Peyer's patch (tissue), 4 donors: ENCODE data around the gene E2F4. TPM values are rescaled to one million over a fixed set of nuclear protein-coding genes. Genes with fewer than 3 reads are reported as not detected.

Experiments used
- DNase-seq, 3 donors: peaks; one replicate each; pipeline ENCODE4 v3.0.0-alpha.2; 2017 to 2019
- H3K27ac ChIP-seq, 4 donors: fragments of 200-600 bp; sonication (generic); one replicate each; pipeline ENCODE4 v1.5.1; 2016 to 2019
- H3K27me3 ChIP-seq, 2 donors: fragments of 200-600 bp; sonication (generic); one replicate each; pipeline ENCODE4 v1.5.1; 2019
- H3K36me3 ChIP-seq, 3 donors: fragments of 200-600 bp; sonication (generic); one replicate each; pipeline ENCODE4 v1.5.1; 2016 to 2019
- H3K4me1 ChIP-seq, 4 donors: fragments of 200-600 bp; sonication (generic); one replicate each; pipeline ENCODE4 v1.5.1; 2016 to 2019
- H3K4me3 ChIP-seq, 4 donors: fragments of 200-600 bp; sonication (generic); 1 replicate in 3 of 4; 2 replicates in 1 of 4; pipeline ENCODE4 v1.5.1; 2016 to 2019; ENCODE audit warnings: mild to moderate bottlenecking in 1 of 4
- H3K9me3 ChIP-seq, 4 donors: fragments of 200-600 bp; sonication (generic); one replicate each; pipeline ENCODE4 v1.5.1; 2016 to 2019; ENCODE audit warnings: mild to moderate bottlenecking in 1 of 4
- POLR2A ChIP-seq, 2 donors: fragments of 450-650 bp; IDR thresholded peaks; one replicate each; pipeline ENCODE4 v1.5.1; 2017; ENCODE audit warnings: antibody characterized with exemption in 2 of 2, mild to moderate bottlenecking in 2 of 2, moderate library complexity in 2 of 2
- total RNA-seq, 4 donors: library from RNA; depleted of rRNA; stranded (reverse); fragments of >200 nt; gene quantifications; one replicate each; pipeline ENCODE4 v1.1.0, GENCODE V29; 2016
- TF ChIP-seq, protein P1 (sequence below), 6 experiments: fragments of 450-650 bp in 4 of 6; fragments of 200-600 bp in 2 of 6; sonication (generic) in 1 of 6; IDR thresholded peaks; one replicate each; pipeline ENCODE4 v1.5.1; 2017 to 2019; ENCODE audit warnings: antibody characterized with exemption in 6 of 6, mild to moderate bottlenecking in 3 of 6, moderate library complexity in 1 of 6

Gene E2F4
- total RNA-seq, 4 donors from 2014 or later: 122 to 182 (median 144) TPM

DNA sequence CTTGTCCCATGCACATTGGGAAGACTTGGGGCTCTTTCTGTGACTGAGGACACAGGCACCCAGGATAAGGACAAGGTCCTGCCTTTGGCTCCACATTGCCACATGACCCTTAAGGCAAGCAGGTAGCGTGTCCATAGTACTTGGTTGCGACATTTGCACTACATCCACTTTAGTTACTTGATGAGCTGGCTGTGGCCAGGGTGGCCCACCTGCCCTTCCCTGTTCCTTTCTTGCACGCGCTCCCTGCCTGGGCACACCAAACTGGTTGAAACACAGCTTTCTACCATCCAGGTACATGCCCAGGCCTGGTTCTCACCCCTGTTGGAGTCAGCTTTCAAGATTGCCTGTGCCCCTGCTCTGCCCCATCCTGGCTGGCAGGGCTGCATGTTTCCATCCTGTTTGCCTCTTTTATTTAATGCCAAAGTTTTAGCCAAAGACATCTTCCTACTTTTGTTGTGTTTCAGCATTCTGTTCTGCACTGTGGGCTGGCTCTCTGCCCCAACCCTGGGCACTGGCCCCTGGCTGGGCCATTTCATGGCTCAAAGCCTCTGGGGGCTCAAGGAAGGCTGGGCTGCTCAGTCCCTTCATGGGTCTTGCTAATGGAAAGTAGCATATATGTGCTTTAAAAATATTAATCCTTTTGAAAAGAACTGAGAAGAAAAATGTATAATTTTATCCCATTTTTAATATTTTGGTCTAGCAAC is 44.4 kb upstream of the E2F4 start:
- no peak overlapping the region for H3K4me3 ChIP-seq
- peaks cover 0 to 52% (median 4%) of the 10 kb centered on the region in 3 donors for H3K36me3 ChIP-seq
- no peak for DNase-seq
- peaks cover 0 to 19% (median 3%) of the 10 kb centered on the region in 4 donors for H3K4me1 ChIP-seq
- no peaks in the 10 kb centered on the region for H3K9me3 ChIP-seq
- H3K27me3 ChIP-seq: no peaks in the 10 kb centered on the region
- TF ChIP-seq POLR2A (IDR thresholded peaks at IDR 0.05): no peak
- TF ChIP-seq, protein P1, sequence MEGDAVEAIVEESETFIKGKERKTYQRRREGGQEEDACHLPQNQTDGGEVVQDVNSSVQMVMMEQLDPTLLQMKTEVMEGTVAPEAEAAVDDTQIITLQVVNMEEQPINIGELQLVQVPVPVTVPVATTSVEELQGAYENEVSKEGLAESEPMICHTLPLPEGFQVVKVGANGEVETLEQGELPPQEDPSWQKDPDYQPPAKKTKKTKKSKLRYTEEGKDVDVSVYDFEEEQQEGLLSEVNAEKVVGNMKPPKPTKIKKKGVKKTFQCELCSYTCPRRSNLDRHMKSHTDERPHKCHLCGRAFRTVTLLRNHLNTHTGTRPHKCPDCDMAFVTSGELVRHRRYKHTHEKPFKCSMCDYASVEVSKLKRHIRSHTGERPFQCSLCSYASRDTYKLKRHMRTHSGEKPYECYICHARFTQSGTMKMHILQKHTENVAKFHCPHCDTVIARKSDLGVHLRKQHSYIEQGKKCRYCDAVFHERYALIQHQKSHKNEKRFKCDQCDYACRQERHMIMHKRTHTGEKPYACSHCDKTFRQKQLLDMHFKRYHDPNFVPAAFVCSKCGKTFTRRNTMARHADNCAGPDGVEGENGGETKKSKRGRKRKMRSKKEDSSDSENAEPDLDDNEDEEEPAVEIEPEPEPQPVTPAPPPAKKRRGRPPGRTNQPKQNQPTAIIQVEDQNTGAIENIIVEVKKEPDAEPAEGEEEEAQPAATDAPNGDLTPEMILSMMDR (IDR thresholded peaks at IDR 0.05): no peak
- no peak overlapping the region for H3K27ac ChIP-seq

DNA sequence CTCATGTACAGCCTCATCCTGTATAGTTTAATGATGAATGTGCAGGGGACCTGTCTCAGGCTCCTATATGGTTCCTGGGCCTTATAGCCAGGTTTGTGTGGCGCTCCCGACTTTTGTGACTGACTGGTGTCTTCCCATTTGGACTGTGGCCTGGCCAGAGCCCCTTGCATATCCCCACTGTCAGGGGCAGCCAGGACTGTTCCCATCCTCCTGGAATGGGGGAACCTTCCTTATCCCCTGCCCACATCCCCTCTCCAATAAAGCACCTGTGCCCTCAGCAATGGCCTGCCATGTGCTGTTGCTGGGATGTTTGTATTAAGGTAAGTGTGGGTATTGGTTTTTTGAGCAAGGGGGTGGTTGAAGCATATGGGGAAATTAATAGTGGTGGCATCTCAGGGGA is 43.7 kb upstream of the E2F4 start:
- Histone ChIP-seq H3K9me3 (no peaks in the 10 kb centered on the region), H3K27ac (no peak overlapping the region), H3K4me3 (no peak overlapping the region), H3K27me3 (no peaks in the 10 kb centered on the region), H3K36me3 (peaks cover 0 to 46% (median 3%) of the 10 kb centered on the region in 3 donors), H3K4me1 (peaks cover 0 to 19% (median 3%) of the 10 kb centered on the region in 4 donors)
- no peak for TF ChIP-seq POLR2A (IDR thresholded peaks at IDR 0.05)
- TF ChIP-seq, protein P1 (IDR thresholded peaks at IDR 0.05): no peak
- no peak for DNase-seq

DNA sequence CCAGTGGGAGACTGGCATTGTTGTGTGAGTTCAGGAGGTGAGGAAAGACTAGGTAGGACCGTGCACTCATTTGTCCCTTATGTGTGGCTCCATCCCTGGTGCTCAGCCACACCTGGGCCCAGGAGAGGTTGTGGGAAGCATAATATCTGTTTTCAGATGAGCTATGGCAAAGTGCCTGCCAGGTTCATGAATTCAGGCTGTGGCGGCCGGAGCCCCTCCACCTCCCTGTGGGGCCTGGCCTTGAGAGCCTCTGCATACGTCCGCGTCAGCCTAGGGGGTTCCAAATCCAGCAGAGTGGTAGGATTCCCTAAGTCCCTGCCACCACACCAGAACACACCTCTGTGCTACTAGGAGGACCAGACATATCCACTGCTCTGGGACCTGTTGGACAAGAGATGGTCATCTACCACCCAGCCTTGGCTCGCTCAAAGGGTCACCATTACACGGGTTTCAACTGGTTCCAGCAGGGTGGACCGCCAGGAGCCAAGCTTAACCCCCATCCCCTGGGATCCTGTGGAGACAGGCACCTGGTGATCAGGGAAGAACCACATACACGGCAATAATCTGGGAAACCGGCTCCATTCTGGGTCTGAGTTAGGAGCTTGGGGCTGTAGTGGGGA is 43.2 kb upstream of the E2F4 start:
- TF ChIP-seq, protein P1 (IDR thresholded peaks at IDR 0.05): no peak
- TF ChIP-seq POLR2A (IDR thresholded peaks at IDR 0.05): no peak
- Histone ChIP-seq H3K4me1 (peaks cover 0 to 19% (median 3%) of the 10 kb centered on the region in 4 donors), H3K27me3 (no peaks in the 10 kb centered on the region), H3K9me3 (no peaks in the 10 kb centered on the region), H3K36me3 (peaks cover 0 to 41% (median 0%) of the 10 kb centered on the region in 3 donors), H3K4me3 (no peak overlapping the region), H3K27ac (no peak overlapping the region)
- DNase-seq: no peak

DNA sequence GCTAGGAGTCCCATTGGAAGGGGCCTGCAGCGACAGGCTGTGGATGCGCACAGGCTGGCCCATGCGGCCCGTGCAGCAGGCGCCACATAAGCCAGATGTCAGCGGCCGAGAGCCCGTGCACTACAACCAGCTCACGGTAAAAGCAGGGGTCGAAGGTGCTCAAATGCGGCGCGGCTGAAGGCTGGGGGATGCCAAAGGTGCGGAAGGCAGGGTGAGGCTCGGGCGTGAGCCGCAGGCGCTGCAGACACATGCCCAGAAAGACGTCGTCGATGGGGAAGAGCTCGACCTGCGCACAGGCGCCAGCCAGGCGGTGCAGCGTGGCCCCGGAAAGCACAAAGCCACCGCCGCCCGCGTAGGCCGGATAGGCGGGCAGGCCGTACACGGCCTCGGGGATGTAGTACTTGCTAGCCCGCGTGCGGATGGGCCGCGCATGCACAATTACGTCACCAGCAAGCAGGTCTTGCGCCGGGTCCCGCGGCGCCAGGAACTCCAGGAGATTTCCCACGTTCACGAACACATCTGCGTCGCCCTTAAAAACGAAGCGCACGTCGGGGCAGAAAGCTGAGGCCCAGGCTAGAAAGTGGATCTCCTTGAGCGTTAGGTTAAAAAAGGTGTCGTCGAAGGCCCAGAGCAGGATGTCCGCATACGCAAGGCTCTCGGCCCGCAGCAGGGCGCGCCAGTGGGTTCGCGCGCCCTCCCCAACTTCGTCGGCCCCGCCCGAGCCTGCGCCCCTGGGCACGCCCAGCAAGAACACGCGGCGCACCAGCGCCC is 42.5 kb upstream of the E2F4 start:
- Histone ChIP-seq H3K4me1 (peaks cover 0 to 19% (median 3%) of the 10 kb centered on the region in 4 donors), H3K9me3 (no peaks in the 10 kb centered on the region), H3K36me3 (peaks cover 0 to 34% (median 0%) of the 10 kb centered on the region in 3 donors), H3K27ac (peak overlapping the region in 3 of 4 donors; percentile 71 to 87 (median 73)), H3K4me3 (peak overlapping the region in 3 of 4 donors; percentile 57 to 70 (median 63)), H3K27me3 (no peaks in the 10 kb centered on the region)
- no peak for DNase-seq
- no peak for TF ChIP-seq POLR2A (IDR thresholded peaks at IDR 0.05)
- TF ChIP-seq, protein P1 (IDR thresholded peaks at IDR 0.05): no peak

DNA sequence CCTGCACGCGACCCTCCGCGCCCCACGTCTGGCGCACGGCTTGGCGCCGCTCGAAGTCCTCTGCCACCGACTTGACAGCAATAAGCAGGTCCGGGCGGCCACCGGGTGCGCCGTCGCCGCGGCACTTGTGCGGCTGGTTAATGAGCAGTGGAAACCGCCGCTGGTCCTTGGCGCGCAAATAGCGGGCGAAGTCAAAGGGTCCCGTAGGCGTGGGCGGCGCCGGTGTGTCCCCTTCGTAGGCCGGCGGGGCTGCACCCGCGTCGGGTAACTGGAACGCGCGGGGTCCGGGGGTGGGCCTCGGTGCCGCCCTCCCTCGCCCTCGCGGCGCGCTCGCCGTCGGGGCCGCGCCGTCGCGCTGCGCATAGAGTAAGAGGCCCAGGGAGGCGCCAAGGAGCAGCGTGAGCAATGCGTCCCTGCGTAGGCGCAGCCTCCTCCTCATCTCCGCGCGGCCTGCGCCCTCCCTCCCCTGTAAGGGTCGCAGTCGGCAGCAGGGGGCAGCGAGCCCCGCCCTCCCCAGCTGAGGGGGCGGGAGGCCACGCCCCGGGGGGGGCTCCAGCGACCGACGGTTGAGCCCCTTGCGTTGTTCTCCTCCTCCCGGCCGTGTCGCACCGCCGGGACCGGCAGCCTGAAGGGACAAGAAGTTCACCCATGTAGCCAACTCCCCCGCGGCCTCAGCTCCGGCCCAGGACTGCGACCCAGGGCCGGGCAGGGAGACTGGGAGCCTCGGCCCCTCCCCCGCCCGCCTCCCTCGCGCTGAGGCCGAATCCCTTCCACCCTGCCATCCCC is 41.7 kb upstream of the E2F4 start:
- no peaks in the 10 kb centered on the region for H3K9me3 ChIP-seq
- peaks cover 0 to 26% (median 6%) of the 10 kb centered on the region in 4 donors for H3K4me1 ChIP-seq
- H3K27ac ChIP-seq: peak overlapping the region; percentile 56 to 87 (median 72)
- peak overlapping the region; percentile 51 to 70 (median 60) for H3K4me3 ChIP-seq
- peak in 1 of 3 donors; percentile 57 for DNase-seq
- peaks cover 0 to 26% (median 0%) of the 10 kb centered on the region in 3 donors for H3K36me3 ChIP-seq
- H3K27me3 ChIP-seq: no peaks in the 10 kb centered on the region
- TF ChIP-seq, protein P1 (IDR thresholded peaks at IDR 0.05): peak in 1 of 6 experiments; percentile 8
- no peak for TF ChIP-seq POLR2A (IDR thresholded peaks at IDR 0.05)
